GM12878 (cell line): Measurements from ENCODE around the gene ATG13. TPM values are rescaled to one million over a fixed set of nuclear protein-coding genes. Genes with fewer than 3 reads are reported as not detected.

Experiments
- ATF2 ChIP-seq: IDR thresholded peaks from 2 replicates; pipeline ENCODE4 v1.6.1; 2012; ENCODE audit warnings: low read length, inconsistent platforms
- CTCF ChIP-seq, 3 experiments: IDR thresholded peaks in 2 of 3; conservative IDR thresholded peaks in 1 of 3; 2 replicates each; pipeline ENCODE4 v1.5.1; 2011; ENCODE audit warnings: low read depth in 3 of 3, low read length in 3 of 3, mild to moderate bottlenecking in 3 of 3, control low read depth in 2 of 3, moderate library complexity in 2 of 3, inconsistent platforms in 1 of 3, mixed read lengths in 1 of 3; ENCODE audit not compliant: control insufficient read depth in 2 of 3, insufficient read depth in 1 of 3; ENCODE audit errors: extremely low read depth in 1 of 3
- DPF2 ChIP-seq: fragments of 450-650 bp; IDR thresholded peaks from 2 replicates; pipeline ENCODE4 v1.6.1; 2017; ENCODE audit warnings: mild to moderate bottlenecking
- JUNB ChIP-seq: IDR thresholded peaks from 2 replicates; pipeline ENCODE4 v1.6.1; 2016; ENCODE audit warnings: antibody characterized with exemption, mild to moderate bottlenecking
- KAT2A ChIP-seq: conservative IDR thresholded peaks from 2 replicates; pipeline ENCODE4 v1.6.1; 2011; ENCODE audit warnings: low read depth, low read length; ENCODE audit not compliant: control insufficient read depth
- MEF2A ChIP-seq: IDR thresholded peaks from 2 replicates; pipeline ENCODE4 v1.6.1; 2011; ENCODE audit warnings: low read depth, mild to moderate bottlenecking, low read length, moderate library complexity; ENCODE audit not compliant: insufficient read depth
- NBN ChIP-seq: fragments of 450-650 bp; IDR thresholded peaks from 2 replicates; pipeline ENCODE4 v1.6.1; 2016
- NFIC ChIP-seq: IDR thresholded peaks from 2 replicates; pipeline ENCODE4 v1.6.1; 2012; ENCODE audit warnings: low read depth, mild to moderate bottlenecking, inconsistent platforms, low read length, moderate library complexity
- SIN3A ChIP-seq: IDR thresholded peaks from 2 replicates; pipeline ENCODE4 v1.6.1; 2012; ENCODE audit warnings: low read depth, low read length, improper control_type of control experiment
- STAT3 ChIP-seq: IDR thresholded peaks from 2 replicates; pipeline ENCODE4 v1.6.1; 2011; ENCODE audit warnings: low read depth, low read length, improper control_type of control experiment
- YBX1 ChIP-seq: fragments of 450-650 bp; IDR thresholded peaks from 2 replicates; pipeline ENCODE4 v1.6.1; 2016; ENCODE audit warnings: antibody characterized with exemption
- ZNF207 ChIP-seq: fragments of 450-650 bp; IDR thresholded peaks from 2 replicates; pipeline ENCODE4 v1.6.1; 2014; ENCODE audit warnings: antibody characterized with exemption, mild to moderate bottlenecking, borderline replicate concordance
- ZNF217 ChIP-seq: fragments of 450-650 bp; IDR thresholded peaks from 2 replicates; pipeline ENCODE4 v1.6.1; 2017; ENCODE audit warnings: antibody characterized with exemption, mild to moderate bottlenecking
- ZNF384 ChIP-seq: IDR thresholded peaks from 2 replicates; pipeline ENCODE4 v1.6.1; 2012; ENCODE audit warnings: low read depth, mild to moderate bottlenecking, low read length, improper control_type of control experiment, borderline replicate concordance
- polyA plus RNA-seq, 11 experiments: library from polyadenylated mRNA; depleted of rRNA in 4 of 11; unstranded in 6 of 11; stranded (reverse) in 5 of 11; fragments of >200 nt; fragmentation: Nextera tagmentation in 4 of 11; fragmentation: Illumina TruSeq in 1 of 11; extraction: Ambion mirVana in 4 of 11; extraction: Trizol in 1 of 11; gene quantifications; 1 replicate in 1 of 11; 2 replicates in 10 of 11; pipeline versions ENCODE4 v1.2.1 to v1.2.3, GENCODE V29; 2011 to 2016; ENCODE audit warnings: inconsistent platforms in 2 of 11, missing spikeins in 2 of 11, low read depth in 1 of 11
- total RNA-seq, 4 experiments: library from RNA; depleted of rRNA in 3 of 4; stranded (reverse); fragments of >200 nt in 3 of 4; fragmentation: Illumina TruSeq in 1 of 4; extraction: Trizol in 1 of 4; gene quantifications; 2 replicates each; pipeline versions ENCODE4 v1.2.1 to v1.2.3, GENCODE V29; 2013 to 2021
- TF ChIP-seq, protein P1 (sequence below): fragments of 150-350 bp; IDR thresholded peaks from 2 replicates; pipeline ENCODE4 v1.6.1; 2016; ENCODE audit warnings: low read depth, low read length
- TF ChIP-seq, protein P2 (sequence below): IDR thresholded peaks from 2 replicates; pipeline ENCODE4 v1.6.1; 2011; ENCODE audit warnings: borderline replicate concordance, low read depth, mild to moderate bottlenecking, moderate library complexity, low read length; ENCODE audit not compliant: insufficient read depth, poor library complexity, severe bottlenecking
- TF ChIP-seq, protein P3 (sequence below): IDR thresholded peaks from 2 replicates; pipeline ENCODE4 v1.6.1; 2012; ENCODE audit warnings: mild to moderate bottlenecking, low read depth, low read length

Gene ATG13
- total and polyA plus RNA-seq, 10 of the 15 experiments (the other 5 are each of a cell fraction or from before 2014, with no cell fraction given) = 10.9 to 61.6 (median 50.9) TPM

DNA sequence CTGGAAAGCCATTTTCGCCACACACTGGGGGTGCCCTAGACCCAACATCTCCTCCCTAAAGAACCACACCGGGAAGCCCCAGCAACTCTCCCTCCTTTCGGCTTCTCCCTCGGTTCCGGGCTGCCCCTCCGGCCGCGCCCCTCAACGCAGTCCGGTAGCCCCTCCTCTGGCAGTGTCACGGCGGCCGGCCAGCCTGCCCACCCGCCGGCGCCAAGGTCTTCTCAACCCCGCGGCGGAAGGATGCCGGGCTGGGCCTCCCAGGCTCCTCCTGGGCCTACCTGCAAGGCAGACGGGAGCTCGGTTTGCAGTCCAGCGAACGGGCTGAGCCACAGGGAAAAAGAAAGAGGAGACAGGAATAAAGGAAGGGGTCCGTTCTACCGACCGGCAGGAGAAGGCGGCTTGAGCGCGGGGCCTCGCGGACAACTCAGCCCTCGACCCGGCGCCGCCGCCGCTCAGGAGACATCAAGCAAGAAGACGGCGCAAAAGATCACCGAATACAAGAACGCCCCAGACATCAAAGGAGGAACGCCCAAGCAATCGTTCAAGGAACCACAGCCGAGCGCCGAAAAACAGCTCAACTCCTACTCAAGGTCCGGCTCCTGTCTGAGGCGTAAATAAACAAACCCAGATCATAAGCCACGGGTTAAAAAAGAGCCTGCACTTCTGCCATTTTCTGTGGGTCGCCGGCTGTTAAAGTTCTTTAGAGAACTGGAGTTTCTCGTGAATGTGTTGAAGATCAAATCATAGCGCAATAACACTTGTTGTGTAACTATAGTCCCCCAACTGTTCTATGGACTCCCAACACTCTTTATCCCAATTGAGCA lies 23.6 kb upstream of the ATG13 start, which contains the start of gene AMBRA1 (continued):
- TF ChIP-seq ZNF217 = no peak
- peak; percentile 82 for TF ChIP-seq ZNF207
- no peak for TF ChIP-seq CTCF (IDR thresholded peaks at IDR 0.05 in 2 of 3, conservative IDR thresholded peaks at IDR 0.05 in 1 of 3; ENCODE audit: control insufficient read depth in 2 of 3, extremely low read depth in 1 of 3, insufficient read depth in 1 of 3, low read depth in 3 of 3, low read length in 3 of 3)
- TF ChIP-seq NBN = peak; percentile 79; the same call in 1 of the 2 replicates
- TF ChIP-seq, protein P1, sequence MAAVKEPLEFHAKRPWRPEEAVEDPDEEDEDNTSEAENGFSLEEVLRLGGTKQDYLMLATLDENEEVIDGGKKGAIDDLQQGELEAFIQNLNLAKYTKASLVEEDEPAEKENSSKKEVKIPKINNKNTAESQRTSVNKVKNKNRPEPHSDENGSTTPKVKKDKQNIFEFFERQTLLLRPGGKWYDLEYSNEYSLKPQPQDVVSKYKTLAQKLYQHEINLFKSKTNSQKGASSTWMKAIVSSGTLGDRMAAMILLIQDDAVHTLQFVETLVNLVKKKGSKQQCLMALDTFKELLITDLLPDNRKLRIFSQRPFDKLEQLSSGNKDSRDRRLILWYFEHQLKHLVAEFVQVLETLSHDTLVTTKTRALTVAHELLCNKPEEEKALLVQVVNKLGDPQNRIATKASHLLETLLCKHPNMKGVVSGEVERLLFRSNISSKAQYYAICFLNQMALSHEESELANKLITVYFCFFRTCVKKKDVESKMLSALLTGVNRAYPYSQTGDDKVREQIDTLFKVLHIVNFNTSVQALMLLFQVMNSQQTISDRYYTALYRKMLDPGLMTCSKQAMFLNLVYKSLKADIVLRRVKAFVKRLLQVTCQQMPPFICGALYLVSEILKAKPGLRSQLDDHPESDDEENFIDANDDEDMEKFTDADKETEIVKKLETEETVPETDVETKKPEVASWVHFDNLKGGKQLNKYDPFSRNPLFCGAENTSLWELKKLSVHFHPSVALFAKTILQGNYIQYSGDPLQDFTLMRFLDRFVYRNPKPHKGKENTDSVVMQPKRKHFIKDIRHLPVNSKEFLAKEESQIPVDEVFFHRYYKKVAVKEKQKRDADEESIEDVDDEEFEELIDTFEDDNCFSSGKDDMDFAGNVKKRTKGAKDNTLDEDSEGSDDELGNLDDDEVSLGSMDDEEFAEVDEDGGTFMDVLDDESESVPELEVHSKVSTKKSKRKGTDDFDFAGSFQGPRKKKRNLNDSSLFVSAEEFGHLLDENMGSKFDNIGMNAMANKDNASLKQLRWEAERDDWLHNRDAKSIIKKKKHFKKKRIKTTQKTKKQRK = peak; percentile 78
- peak; percentile 92 for TF ChIP-seq SIN3A
- 0 out of 2 replicates have a peak, but pooled peaks have one; percentile 14 for TF ChIP-seq MEF2A
- TF ChIP-seq DPF2 = peak; percentile 50
- TF ChIP-seq, protein P2, sequence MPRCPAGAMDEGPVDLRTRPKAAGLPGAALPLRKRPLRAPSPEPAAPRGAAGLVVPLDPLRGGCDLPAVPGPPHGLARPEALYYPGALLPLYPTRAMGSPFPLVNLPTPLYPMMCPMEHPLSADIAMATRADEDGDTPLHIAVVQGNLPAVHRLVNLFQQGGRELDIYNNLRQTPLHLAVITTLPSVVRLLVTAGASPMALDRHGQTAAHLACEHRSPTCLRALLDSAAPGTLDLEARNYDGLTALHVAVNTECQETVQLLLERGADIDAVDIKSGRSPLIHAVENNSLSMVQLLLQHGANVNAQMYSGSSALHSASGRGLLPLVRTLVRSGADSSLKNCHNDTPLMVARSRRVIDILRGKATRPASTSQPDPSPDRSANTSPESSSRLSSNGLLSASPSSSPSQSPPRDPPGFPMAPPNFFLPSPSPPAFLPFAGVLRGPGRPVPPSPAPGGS = no peak
- 0 out of 2 replicates have a peak, but pooled peaks have one; percentile 32 for TF ChIP-seq ATF2
- TF ChIP-seq YBX1 = no peak
- no peak for TF ChIP-seq KAT2A
- 0 out of 2 replicates have a peak, but pooled peaks have one; percentile 25 for TF ChIP-seq NFIC
- peak; percentile 18; the same call in 1 of the 2 replicates for TF ChIP-seq ZNF384
- no peak for TF ChIP-seq JUNB
- TF ChIP-seq, protein P3, sequence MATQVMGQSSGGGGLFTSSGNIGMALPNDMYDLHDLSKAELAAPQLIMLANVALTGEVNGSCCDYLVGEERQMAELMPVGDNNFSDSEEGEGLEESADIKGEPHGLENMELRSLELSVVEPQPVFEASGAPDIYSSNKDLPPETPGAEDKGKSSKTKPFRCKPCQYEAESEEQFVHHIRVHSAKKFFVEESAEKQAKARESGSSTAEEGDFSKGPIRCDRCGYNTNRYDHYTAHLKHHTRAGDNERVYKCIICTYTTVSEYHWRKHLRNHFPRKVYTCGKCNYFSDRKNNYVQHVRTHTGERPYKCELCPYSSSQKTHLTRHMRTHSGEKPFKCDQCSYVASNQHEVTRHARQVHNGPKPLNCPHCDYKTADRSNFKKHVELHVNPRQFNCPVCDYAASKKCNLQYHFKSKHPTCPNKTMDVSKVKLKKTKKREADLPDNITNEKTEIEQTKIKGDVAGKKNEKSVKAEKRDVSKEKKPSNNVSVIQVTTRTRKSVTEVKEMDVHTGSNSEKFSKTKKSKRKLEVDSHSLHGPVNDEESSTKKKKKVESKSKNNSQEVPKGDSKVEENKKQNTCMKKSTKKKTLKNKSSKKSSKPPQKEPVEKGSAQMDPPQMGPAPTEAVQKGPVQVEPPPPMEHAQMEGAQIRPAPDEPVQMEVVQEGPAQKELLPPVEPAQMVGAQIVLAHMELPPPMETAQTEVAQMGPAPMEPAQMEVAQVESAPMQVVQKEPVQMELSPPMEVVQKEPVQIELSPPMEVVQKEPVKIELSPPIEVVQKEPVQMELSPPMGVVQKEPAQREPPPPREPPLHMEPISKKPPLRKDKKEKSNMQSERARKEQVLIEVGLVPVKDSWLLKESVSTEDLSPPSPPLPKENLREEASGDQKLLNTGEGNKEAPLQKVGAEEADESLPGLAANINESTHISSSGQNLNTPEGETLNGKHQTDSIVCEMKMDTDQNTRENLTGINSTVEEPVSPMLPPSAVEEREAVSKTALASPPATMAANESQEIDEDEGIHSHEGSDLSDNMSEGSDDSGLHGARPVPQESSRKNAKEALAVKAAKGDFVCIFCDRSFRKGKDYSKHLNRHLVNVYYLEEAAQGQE = no peak
- no peak for TF ChIP-seq STAT3
